Epithelial cell of proximal tubule (primary cell): ENCODE results near the gene PPP1R13B. TPM values are rescaled to one million over a fixed set of nuclear protein-coding genes. Genes with fewer than 3 reads are reported as not detected.

Experiments
- DNase-seq: peaks from one replicate; pipeline ENCODE4 v3.0.0-alpha.2; 2011; ENCODE audit warnings: low read depth
- H3K4me3 ChIP-seq: 2 replicates; pipeline ENCODE4 v1.5.1; 2011; ENCODE audit warnings: low read depth, mild to moderate bottlenecking, low read length
- CTCF ChIP-seq: conservative IDR thresholded peaks from 2 replicates; pipeline ENCODE4 v1.5.1; 2012; ENCODE audit warnings: low read depth, mild to moderate bottlenecking, low read length
- total RNA-seq: library from RNA; depleted of rRNA; stranded (reverse); fragments of >200 nt; gene quantifications from 2 replicates; pipeline ENCODE4 v1.2.3, GENCODE V29; 2015

The PPP1R13B gene
- total RNA-seq, 1 donor from 2014 or later, result 11.1 TPM

GRCh38 chr14:103705504-103706284 is 141.7 kb downstream of the PPP1R13B start:
- H3K4me3 ChIP-seq, result no peak overlapping the region
- no peak for DNase-seq

DNA sequence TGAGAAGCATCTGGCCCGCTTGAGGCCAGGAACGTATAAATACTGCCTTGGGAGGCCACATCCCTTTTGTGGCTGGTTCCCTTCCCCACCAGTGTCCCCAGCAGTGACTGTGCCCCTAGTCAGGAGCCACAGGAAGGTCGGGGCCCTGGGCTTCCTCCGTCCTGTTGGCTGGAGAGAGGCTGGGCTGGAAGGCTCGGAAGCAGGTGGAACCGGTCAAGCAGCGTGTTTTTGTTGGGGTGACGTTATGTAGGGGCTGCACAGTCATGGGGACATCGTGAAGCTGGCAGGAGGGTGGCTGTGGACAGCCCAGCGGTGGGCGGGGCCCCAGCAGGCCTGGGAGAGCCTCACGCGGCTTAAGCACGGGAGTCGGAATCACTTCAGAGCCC is 142.3 kb downstream of the PPP1R13B start:
- DNase-seq, result no peak
- TF ChIP-seq CTCF, result no peak
- no peak overlapping the region for H3K4me3 ChIP-seq

More at GRCh38 chr14:103705504-103706284, 141.7 kb downstream of the PPP1R13B start:
- TF ChIP-seq CTCF, result no peak

- H3K4me3 ChIP-seq, result no peak overlapping the region
- no peak for DNase-seq
- no peak for TF ChIP-seq CTCF
Observed at GRCh38 chr14:103704708-103705107, 142.7 kb downstream of the PPP1R13B start.

DNA sequence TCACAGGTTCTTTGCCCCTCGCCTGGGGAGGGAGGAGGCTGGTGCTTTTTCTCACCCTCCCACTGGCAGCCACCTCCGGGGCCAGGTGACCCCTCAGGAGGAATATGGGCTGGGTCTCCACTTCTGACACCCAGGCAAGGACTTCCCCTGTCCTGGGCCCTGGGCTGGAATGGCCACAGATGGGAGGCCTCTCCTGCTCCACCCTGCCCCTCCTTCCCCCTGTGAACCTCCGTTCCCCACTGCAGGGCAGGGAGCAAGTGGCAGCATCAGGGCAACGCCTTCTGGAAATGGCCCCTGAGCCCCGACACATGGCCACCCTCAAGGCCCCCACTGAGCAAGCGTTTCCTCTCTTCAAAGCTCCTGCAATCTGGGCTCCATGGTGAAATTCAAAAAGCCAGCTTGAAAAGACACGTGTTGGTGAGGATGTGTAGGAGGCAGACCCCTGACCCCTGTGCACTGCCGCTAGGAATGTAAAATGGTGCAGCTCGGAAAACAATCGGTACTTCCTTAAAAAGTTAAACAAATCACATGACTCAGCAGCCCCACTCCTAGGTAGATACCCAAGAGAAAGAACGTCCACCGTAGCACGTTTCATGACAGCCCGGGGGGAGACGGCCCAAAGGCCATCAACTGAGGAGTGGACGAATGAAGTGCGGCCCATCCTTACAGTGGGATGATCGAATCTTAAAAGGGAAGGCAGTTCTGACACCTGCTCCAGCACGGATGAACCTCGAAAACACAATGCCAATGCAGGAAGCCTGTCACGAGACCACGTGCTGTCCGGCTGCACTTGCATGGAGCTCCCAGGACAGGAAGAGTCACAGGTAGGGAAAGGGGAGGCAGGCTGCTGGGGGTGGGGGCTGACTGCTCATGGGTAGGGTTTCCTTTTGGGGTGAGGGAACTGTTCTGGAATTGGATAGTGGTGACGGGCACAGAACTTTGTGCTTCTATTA is 143.7 kb downstream of the PPP1R13B start:
- H3K4me3 ChIP-seq, result no peak overlapping the region
- TF ChIP-seq CTCF, result no peak
- DNase-seq, result no peak

DNA sequence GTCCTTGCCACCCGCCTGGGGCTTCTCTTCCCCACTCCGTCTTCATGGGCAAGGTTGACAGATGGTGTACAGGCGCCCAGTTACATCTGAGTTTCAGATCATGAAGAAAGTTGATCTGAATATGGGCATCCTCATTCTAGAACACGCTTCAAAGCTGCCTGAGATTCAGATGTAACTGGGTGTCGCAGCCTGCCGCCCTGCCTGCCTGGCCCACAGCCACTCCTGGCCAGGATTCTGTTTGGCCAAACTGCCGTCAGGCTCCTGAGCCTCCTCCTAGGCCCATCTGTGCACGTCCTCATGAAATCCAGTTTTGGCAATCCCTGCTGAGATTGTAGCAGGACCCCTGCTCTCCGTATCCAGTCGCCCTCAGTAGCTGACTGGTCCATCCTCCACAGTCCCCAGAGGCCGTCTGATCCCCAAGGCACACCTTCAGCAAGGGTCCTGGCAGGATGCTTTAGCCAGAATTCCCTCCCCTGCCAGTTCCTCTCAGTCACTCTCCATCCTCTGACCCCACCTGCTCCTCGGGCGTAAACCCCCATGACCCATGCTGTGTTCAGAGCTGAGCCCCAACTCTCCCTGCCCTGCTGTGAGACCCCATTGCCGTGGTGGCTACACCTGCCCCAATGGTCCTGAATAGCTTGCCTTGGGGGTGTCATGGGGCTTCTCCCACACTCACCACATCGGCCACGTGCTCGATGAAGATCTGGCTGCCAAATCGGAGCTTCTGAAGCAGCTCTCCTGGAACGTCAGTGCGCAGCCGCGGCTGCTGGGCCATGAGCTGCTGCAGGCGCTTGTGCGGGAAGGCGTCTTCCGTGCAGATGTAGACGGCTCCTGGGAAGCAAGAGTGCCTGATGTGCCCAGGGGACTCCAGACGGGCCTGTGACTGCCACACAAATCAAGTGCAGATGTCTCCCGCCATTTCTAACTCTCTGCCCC is 144.6 kb downstream of the PPP1R13B start:
- no peak overlapping the region for H3K4me3 ChIP-seq
- no peak for DNase-seq
- TF ChIP-seq CTCF, result no peak

GRCh38 chr14:103702095-103702494 is 145.3 kb downstream of the PPP1R13B start:
- no peak for TF ChIP-seq CTCF
- no peak for DNase-seq
- H3K4me3 ChIP-seq, result no peak overlapping the region
